OCI-LY3 (cell line): ENCODE results near the gene SERPIND1.

ENCODE experiments used
- H2AFZ ChIP-seq: fragments of 200-600, 300-600 bp; shearing (Covaris generic); 2 replicates; pipeline ENCODE4 v1.6.0; 2014; ENCODE audit warnings: antibody characterized with exemption, low read depth, low read length
- H3K27ac ChIP-seq: fragments of 200-600, 300-600 bp; sonication (generic); 2 replicates; pipeline ENCODE4 v1.5.1; 2014; ENCODE audit warnings: mild to moderate bottlenecking, low read length, moderate library complexity, mixed read lengths
- H3K27me3 ChIP-seq: fragments of 200-600, 300-600 bp; sonication (generic); 2 replicates; pipeline ENCODE4 v1.6.1; 2014; ENCODE audit warnings: low read depth, low read length, mixed read lengths
- H3K36me3 ChIP-seq: fragments of 200-600, 300-600 bp; sonication (generic); replicated peaks from 2 replicates; pipeline ENCODE3; 2014; ENCODE audit warnings: low read depth, low read length, mixed read lengths
- H3K4me1 ChIP-seq: fragments of 300-600, 200-600 bp; sonication (generic); 2 replicates; pipeline ENCODE4 v1.6.1; 2014; ENCODE audit warnings: low read length, mixed read lengths
- H3K4me2 ChIP-seq: fragments of 200-600, 300-600 bp; sonication (generic); 2 replicates; pipeline ENCODE4 v1.6.1; 2014; ENCODE audit warnings: low read length, mixed read lengths
- H3K4me3 ChIP-seq: fragments of 300-600, 200-600 bp; sonication (generic); 2 replicates; pipeline ENCODE4 v1.5.1; 2014; ENCODE audit warnings: antibody characterized with exemption, mild to moderate bottlenecking, low read length, moderate library complexity
- H3K79me2 ChIP-seq: fragments of 300-600, 200-600 bp; shearing (Covaris generic); 2 replicates; pipeline ENCODE4 v1.6.1; 2014; ENCODE audit warnings: mild to moderate bottlenecking, low read length, mixed read lengths
- H3K9ac ChIP-seq: fragments of 300-600, 200-600 bp; shearing (Covaris generic); 2 replicates; pipeline ENCODE4 v1.6.0; 2014; ENCODE audit warnings: mild to moderate bottlenecking, low read length, moderate library complexity
- H3K9me3 ChIP-seq: fragments of 200-600, 300-600 bp; shearing (Covaris generic); 2 replicates; pipeline ENCODE4 v1.6.1; 2014; ENCODE audit warnings: low read length, mixed read lengths; ENCODE audit not compliant: insufficient read depth
- H4K20me1 ChIP-seq: fragments of 200-600, 300-600 bp; sonication (generic); 2 replicates; pipeline ENCODE4 v1.6.1; 2016; ENCODE audit warnings: low read length, mixed read lengths; ENCODE audit not compliant: insufficient read depth
- CTCF ChIP-seq: fragments of 200-600, 300-600 bp; sonication (generic); IDR thresholded peaks from 2 replicates; pipeline ENCODE4 v1.5.1; 2014; ENCODE audit warnings: antibody characterized with exemption, low read length, low read depth
- EZH2phosphoT487 ChIP-seq: fragments of 200-600 bp; shearing (Covaris generic); IDR thresholded peaks from 2 replicates; pipeline ENCODE4 v1.6.1; 2018; ENCODE audit warnings: antibody characterized with exemption, mixed run types, low read depth

Gene SERPIND1

GRCh38 chr22:20783844-20784723 is 10.2 kb downstream of the SERPIND1 start:
- Histone ChIP-seq H3K9me3 (no peaks in the 10 kb centered on the region), H3K27me3 (no peaks in the 10 kb centered on the region), H3K36me3 (peaks cover 16% of the 10 kb centered on the region), H3K4me1 (no peaks in the 10 kb centered on the region), H3K27ac (no peak overlapping the region), H3K9ac (no peak overlapping the region), H2AFZ (no peak overlapping the region), H3K4me2 (no peak overlapping the region), H3K4me3 (no peak overlapping the region), H4K20me1 (no peaks in the 10 kb centered on the region), H3K79me2 (no peaks in the 10 kb centered on the region)
- TF ChIP-seq EZH2phosphoT487 = no peak
- TF ChIP-seq CTCF = peak; percentile 84

GRCh38 chr22:20785415-20785814 is 11.5 kb downstream of the SERPIND1 start:
- no peaks in the 10 kb centered on the region for H4K20me1 ChIP-seq
- H2AFZ ChIP-seq = no peak overlapping the region
- H3K4me3 ChIP-seq = no peak overlapping the region
- no peaks in the 10 kb centered on the region for H3K9me3 ChIP-seq
- H3K27me3 ChIP-seq = no peaks in the 10 kb centered on the region
- no peaks in the 10 kb centered on the region for H3K79me2 ChIP-seq
- peaks cover 16% of the 10 kb centered on the region for H3K36me3 ChIP-seq
- no peaks in the 10 kb centered on the region for H3K4me1 ChIP-seq
- H3K9ac ChIP-seq = no peak overlapping the region
- H3K4me2 ChIP-seq = no peak overlapping the region
- no peak overlapping the region for H3K27ac ChIP-seq
- no peak for TF ChIP-seq CTCF

- no peaks in the 10 kb centered on the region for H3K79me2 ChIP-seq
- H3K27me3 ChIP-seq = no peaks in the 10 kb centered on the region
- no peak overlapping the region for H3K4me2 ChIP-seq
- H2AFZ ChIP-seq = no peak overlapping the region
- no peaks in the 10 kb centered on the region for H3K9me3 ChIP-seq
- no peak overlapping the region for H3K4me3 ChIP-seq
- H3K4me1 ChIP-seq = no peaks in the 10 kb centered on the region
- no peaks in the 10 kb centered on the region for H4K20me1 ChIP-seq
- H3K36me3 ChIP-seq = peaks cover 20% of the 10 kb centered on the region
- H3K9ac ChIP-seq = no peak overlapping the region
- no peak for TF ChIP-seq EZH2phosphoT487
- H3K27ac ChIP-seq = no peak overlapping the region
Measured at GRCh38 chr22:20786048-20786447, 12.1 kb downstream of the SERPIND1 start.

GRCh38 chr22:20786536-20786979 is 12.6 kb downstream of the SERPIND1 start:
- no peak overlapping the region for H3K4me2 ChIP-seq
- H3K9me3 ChIP-seq = no peaks in the 10 kb centered on the region
- H3K27ac ChIP-seq = no peak overlapping the region
- no peak overlapping the region for H2AFZ ChIP-seq
- H3K79me2 ChIP-seq = no peaks in the 10 kb centered on the region
- no peak for TF ChIP-seq EZH2phosphoT487
- TF ChIP-seq CTCF = no peak
- no peak overlapping the region for H3K4me3 ChIP-seq
- peaks cover 22% of the 10 kb centered on the region for H3K36me3 ChIP-seq
- no peak overlapping the region for H3K9ac ChIP-seq
- no peaks in the 10 kb centered on the region for H3K27me3 ChIP-seq
- no peaks in the 10 kb centered on the region for H4K20me1 ChIP-seq
- H3K4me1 ChIP-seq = no peaks in the 10 kb centered on the region
